GM12878 (cell line): ENCODE results near the gene BAIAP2L1. TPM values are rescaled to one million over a fixed set of nuclear protein-coding genes. Genes with fewer than 3 reads are reported as not detected.

Experiments
- ATF7 ChIP-seq: fragments of 450-650 bp; IDR thresholded peaks from 2 replicates; pipeline ENCODE4 v1.6.1; 2016; ENCODE audit warnings: low read depth, mild to moderate bottlenecking
- DPF2 ChIP-seq: fragments of 450-650 bp; IDR thresholded peaks from 2 replicates; pipeline ENCODE4 v1.6.1; 2017; ENCODE audit warnings: mild to moderate bottlenecking
- EED ChIP-seq: sonication (generic); IDR thresholded peaks from 2 replicates; pipeline ENCODE4 v1.6.1; 2016; ENCODE audit warnings: antibody characterized with exemption, low read depth
- IKZF1 ChIP-seq: fragments of 450-650 bp; conservative IDR thresholded peaks from 2 replicates; pipeline ENCODE4 v1.6.1; 2017; ENCODE audit warnings: antibody characterized with exemption, mild to moderate bottlenecking
- IKZF2 ChIP-seq, 2 experiments: fragments of 450-650 bp; IDR thresholded peaks; 2 replicates each; pipeline ENCODE4 v1.6.1; 2017; ENCODE audit warnings: mild to moderate bottlenecking in 2 of 2, moderate library complexity in 2 of 2
- JUND ChIP-seq: IDR thresholded peaks from 2 replicates; pipeline ENCODE4 v1.6.1; 2012; ENCODE audit warnings: low read depth, mild to moderate bottlenecking, low read length, improper control_type of control experiment, moderate library complexity
- KDM1A ChIP-seq: fragments of 200-600 bp; sonication (generic); IDR thresholded peaks from 2 replicates; pipeline ENCODE4 v1.6.1; 2016; ENCODE audit warnings: borderline replicate concordance
- MTA3 ChIP-seq: IDR thresholded peaks from 2 replicates; pipeline ENCODE4 v1.6.1; 2012; ENCODE audit warnings: low read length, inconsistent platforms, borderline replicate concordance
- NFYB ChIP-seq: IDR thresholded peaks from 2 replicates; pipeline ENCODE4 v1.6.1; 2011; ENCODE audit warnings: low read depth, mild to moderate bottlenecking, low read length, improper control_type of control experiment, moderate library complexity; ENCODE audit not compliant: insufficient read depth
- NRF1 ChIP-seq: conservative IDR thresholded peaks from 2 replicates; pipeline ENCODE4 v1.6.1; 2011; ENCODE audit warnings: mild to moderate bottlenecking, low read depth, low read length, improper control_type of control experiment
- POLR2AphosphoS2 ChIP-seq: IDR thresholded peaks from 2 replicates; pipeline ENCODE4 v1.6.1; 2011; ENCODE audit warnings: low read depth, mild to moderate bottlenecking, low read length, improper control_type of control experiment, moderate library complexity
- RAD51 ChIP-seq: fragments of 450-650 bp; IDR thresholded peaks from 2 replicates; pipeline ENCODE4 v1.6.1; 2016; ENCODE audit warnings: moderate library complexity, mild to moderate bottlenecking, inconsistent platforms
- RBBP5 ChIP-seq: fragments of 200-600 bp; sonication (generic); conservative IDR thresholded peaks from 2 replicates; pipeline ENCODE4 v1.6.1; 2016
- RCOR1 ChIP-seq: conservative IDR thresholded peaks from 2 replicates; pipeline ENCODE4 v1.6.1; 2012; ENCODE audit warnings: low read depth, low read length, improper control_type of control experiment
- SMAD1 ChIP-seq: fragments of 450-650 bp; IDR thresholded peaks from 2 replicates; pipeline ENCODE4 v1.6.1; 2018; ENCODE audit warnings: mild to moderate bottlenecking, low read depth; ENCODE audit not compliant: partially characterized antibody
- SMC3 ChIP-seq: IDR thresholded peaks from 2 replicates; pipeline ENCODE4 v1.6.1; 2011; ENCODE audit warnings: low read length, improper control_type of control experiment, borderline replicate concordance
- SREBF1 ChIP-seq: IDR thresholded peaks from 2 replicates; pipeline ENCODE4 v1.6.1; 2012; ENCODE audit warnings: mild to moderate bottlenecking, low read length
- YY1 ChIP-seq: IDR thresholded peaks from 2 replicates; pipeline ENCODE4 v1.6.1; 2011; ENCODE audit warnings: low read depth, mild to moderate bottlenecking, low read length
- ZNF217 ChIP-seq: fragments of 450-650 bp; IDR thresholded peaks from 2 replicates; pipeline ENCODE4 v1.6.1; 2017; ENCODE audit warnings: antibody characterized with exemption, mild to moderate bottlenecking
- polyA plus RNA-seq, 11 experiments: library from polyadenylated mRNA; depleted of rRNA in 4 of 11; unstranded in 6 of 11; stranded (reverse) in 5 of 11; fragments of >200 nt; fragmentation: Nextera tagmentation in 4 of 11; fragmentation: Illumina TruSeq in 1 of 11; extraction: Ambion mirVana in 4 of 11; extraction: Trizol in 1 of 11; gene quantifications; 1 replicate in 1 of 11; 2 replicates in 10 of 11; pipeline versions ENCODE4 v1.2.1 to v1.2.3, GENCODE V29; 2011 to 2016; ENCODE audit warnings: inconsistent platforms in 2 of 11, missing spikeins in 2 of 11, low read depth in 1 of 11
- total RNA-seq, 4 experiments: library from RNA; depleted of rRNA in 3 of 4; stranded (reverse); fragments of >200 nt in 3 of 4; fragmentation: Illumina TruSeq in 1 of 4; extraction: Trizol in 1 of 4; gene quantifications; 2 replicates each; pipeline versions ENCODE4 v1.2.1 to v1.2.3, GENCODE V29; 2013 to 2021
- TF ChIP-seq, protein P1 (sequence below): IDR thresholded peaks from 2 replicates; pipeline ENCODE4 v1.6.1; 2012; ENCODE audit warnings: low read length, inconsistent platforms
- TF ChIP-seq, protein P2 (sequence below): fragments of 450-650 bp; IDR thresholded peaks from 2 replicates; pipeline ENCODE4 v1.6.1; 2014; ENCODE audit warnings: mild to moderate bottlenecking
- TF ChIP-seq, protein P3 (sequence below): fragments of 450-650 bp; IDR thresholded peaks from 2 replicates; pipeline ENCODE4 v1.6.1; 2017; ENCODE audit warnings: mild to moderate bottlenecking, moderate library complexity
- TF ChIP-seq, protein P4 (sequence below): IDR thresholded peaks from 2 replicates; pipeline ENCODE4 v1.6.1; 2011; ENCODE audit warnings: borderline replicate concordance, low read depth, mild to moderate bottlenecking, moderate library complexity, low read length; ENCODE audit not compliant: insufficient read depth, poor library complexity, severe bottlenecking

Gene BAIAP2L1
- total and polyA plus RNA-seq, 10 of the 15 experiments (the other 5 are each of a cell fraction or from before 2014, with no cell fraction given), result 8.9 to 60.2 (median 35.7) TPM

DNA sequence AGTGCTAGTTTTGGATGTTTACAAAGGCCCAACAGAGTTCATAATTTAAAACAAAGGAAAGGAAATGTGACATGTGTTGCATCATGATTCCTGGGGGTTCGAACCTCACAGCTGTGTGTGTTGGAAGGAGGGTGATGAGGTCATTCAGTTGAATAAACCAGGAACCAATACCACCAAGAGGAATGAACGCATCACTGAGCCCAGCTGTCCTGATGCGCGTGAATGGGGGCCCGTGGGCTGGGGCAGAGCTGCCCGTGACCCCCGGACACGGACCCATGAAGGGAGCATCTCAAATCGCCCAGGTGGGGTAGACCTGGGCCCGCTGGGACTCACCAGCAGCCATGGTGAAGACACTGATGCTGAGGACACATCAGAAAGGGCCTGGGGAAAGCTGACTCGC is 86.4 kb downstream of the BAIAP2L1 start (continued):
- TF ChIP-seq, protein P1, sequence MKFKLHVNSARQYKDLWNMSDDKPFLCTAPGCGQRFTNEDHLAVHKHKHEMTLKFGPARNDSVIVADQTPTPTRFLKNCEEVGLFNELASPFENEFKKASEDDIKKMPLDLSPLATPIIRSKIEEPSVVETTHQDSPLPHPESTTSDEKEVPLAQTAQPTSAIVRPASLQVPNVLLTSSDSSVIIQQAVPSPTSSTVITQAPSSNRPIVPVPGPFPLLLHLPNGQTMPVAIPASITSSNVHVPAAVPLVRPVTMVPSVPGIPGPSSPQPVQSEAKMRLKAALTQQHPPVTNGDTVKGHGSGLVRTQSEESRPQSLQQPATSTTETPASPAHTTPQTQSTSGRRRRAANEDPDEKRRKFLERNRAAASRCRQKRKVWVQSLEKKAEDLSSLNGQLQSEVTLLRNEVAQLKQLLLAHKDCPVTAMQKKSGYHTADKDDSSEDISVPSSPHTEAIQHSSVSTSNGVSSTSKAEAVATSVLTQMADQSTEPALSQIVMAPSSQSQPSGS, result peak; percentile 86
- TF ChIP-seq IKZF2 (IDR thresholded peaks at IDR 0.05), result no peak
- TF ChIP-seq DPF2, result no peak
- TF ChIP-seq, protein P2, sequence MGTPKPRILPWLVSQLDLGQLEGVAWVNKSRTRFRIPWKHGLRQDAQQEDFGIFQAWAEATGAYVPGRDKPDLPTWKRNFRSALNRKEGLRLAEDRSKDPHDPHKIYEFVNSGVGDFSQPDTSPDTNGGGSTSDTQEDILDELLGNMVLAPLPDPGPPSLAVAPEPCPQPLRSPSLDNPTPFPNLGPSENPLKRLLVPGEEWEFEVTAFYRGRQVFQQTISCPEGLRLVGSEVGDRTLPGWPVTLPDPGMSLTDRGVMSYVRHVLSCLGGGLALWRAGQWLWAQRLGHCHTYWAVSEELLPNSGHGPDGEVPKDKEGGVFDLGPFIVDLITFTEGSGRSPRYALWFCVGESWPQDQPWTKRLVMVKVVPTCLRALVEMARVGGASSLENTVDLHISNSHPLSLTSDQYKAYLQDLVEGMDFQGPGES, result no peak
- TF ChIP-seq NRF1, result no peak
- TF ChIP-seq, protein P3, sequence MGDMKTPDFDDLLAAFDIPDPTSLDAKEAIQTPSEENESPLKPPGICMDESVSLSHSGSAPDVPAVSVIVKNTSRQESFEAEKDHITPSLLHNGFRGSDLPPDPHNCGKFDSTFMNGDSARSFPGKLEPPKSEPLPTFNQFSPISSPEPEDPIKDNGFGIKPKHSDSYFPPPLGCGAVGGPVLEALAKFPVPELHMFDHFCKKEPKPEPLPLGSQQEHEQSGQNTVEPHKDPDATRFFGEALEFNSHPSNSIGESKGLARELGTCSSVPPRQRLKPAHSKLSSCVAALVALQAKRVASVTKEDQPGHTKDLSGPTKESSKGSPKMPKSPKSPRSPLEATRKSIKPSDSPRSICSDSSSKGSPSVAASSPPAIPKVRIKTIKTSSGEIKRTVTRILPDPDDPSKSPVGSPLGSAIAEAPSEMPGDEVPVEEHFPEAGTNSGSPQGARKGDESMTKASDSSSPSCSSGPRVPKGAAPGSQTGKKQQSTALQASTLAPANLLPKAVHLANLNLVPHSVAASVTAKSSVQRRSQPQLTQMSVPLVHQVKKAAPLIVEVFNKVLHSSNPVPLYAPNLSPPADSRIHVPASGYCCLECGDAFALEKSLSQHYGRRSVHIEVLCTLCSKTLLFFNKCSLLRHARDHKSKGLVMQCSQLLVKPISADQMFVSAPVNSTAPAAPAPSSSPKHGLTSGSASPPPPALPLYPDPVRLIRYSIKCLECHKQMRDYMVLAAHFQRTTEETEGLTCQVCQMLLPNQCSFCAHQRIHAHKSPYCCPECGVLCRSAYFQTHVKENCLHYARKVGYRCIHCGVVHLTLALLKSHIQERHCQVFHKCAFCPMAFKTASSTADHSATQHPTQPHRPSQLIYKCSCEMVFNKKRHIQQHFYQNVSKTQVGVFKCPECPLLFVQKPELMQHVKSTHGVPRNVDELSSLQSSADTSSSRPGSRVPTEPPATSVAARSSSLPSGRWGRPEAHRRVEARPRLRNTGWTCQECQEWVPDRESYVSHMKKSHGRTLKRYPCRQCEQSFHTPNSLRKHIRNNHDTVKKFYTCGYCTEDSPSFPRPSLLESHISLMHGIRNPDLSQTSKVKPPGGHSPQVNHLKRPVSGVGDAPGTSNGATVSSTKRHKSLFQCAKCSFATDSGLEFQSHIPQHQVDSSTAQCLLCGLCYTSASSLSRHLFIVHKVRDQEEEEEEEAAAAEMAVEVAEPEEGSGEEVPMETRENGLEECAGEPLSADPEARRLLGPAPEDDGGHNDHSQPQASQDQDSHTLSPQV, result no peak
- no peak for TF ChIP-seq IKZF1
- no peak for TF ChIP-seq POLR2AphosphoS2
- no peak for TF ChIP-seq NFYB
- no peak for TF ChIP-seq YY1
- TF ChIP-seq SMC3, result no peak
- no peak for TF ChIP-seq RCOR1
- TF ChIP-seq EED, result peak; percentile 68
- TF ChIP-seq ZNF217, result no peak
- no peak for TF ChIP-seq JUND
- no peak for TF ChIP-seq KDM1A
- no peak; the same call in 1 of the 2 replicates for TF ChIP-seq MTA3
- TF ChIP-seq ATF7, result peak; percentile 50
- TF ChIP-seq, protein P4, sequence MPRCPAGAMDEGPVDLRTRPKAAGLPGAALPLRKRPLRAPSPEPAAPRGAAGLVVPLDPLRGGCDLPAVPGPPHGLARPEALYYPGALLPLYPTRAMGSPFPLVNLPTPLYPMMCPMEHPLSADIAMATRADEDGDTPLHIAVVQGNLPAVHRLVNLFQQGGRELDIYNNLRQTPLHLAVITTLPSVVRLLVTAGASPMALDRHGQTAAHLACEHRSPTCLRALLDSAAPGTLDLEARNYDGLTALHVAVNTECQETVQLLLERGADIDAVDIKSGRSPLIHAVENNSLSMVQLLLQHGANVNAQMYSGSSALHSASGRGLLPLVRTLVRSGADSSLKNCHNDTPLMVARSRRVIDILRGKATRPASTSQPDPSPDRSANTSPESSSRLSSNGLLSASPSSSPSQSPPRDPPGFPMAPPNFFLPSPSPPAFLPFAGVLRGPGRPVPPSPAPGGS, result no peak
- TF ChIP-seq RAD51, result no peak
- no peak for TF ChIP-seq SMAD1
- no peak for TF ChIP-seq SREBF1
- no peak for TF ChIP-seq RBBP5
